ELF-1 (cell line): Measurements from ENCODE around the gene TMEM238L.

Experiments
- DNase-seq: peaks from one replicate; pipeline ENCODE4 v3.0.0-alpha.2; 2016; ENCODE audit warnings: low read depth, low spot score

Gene TMEM238L

GRCh38 chr17:10804546-10804945 lies 647 bp upstream of the TMEM238L start:
- no peak for DNase-seq

- no peak for DNase-seq
Measured at GRCh38 chr17:10803350-10803749, 549 bp downstream of the TMEM238L start.

DNA sequence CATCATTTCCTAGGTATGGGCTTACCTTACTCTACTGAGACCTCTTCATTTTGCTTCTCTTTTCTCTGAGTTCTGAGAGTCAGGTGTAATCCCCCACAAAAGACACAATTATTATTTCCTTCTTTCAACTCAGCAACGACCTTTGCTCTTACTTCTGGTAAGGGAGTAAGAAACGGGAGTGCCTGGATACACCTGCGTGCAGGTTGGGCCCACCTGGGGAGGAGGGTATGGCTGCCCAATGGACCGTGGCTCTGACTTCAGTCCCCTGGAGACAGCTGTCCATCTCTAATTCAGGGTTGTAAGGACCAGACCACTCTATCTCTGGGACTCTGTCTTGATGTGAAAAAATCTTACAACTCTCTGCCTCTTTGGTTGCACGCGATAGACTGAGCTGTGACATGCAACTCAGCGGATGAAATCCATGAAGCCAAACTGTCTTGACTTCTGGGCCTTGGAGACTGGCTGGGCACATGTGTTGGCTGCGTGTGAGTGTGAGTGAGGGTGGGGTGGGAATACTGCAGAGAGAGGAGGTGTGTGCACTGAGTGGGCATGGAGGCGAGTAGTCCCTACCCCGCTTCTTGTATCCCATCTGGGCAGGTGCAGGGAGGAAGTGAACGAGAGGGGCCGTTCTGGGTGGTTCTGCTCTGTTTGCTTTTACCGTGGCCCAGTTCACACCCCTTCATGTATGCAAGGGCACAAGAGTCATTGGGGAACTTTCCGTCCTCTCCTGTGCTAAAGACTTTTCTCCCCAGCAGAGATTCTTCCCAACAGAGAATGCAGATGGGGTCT lies 1.2 kb downstream of the TMEM238L start:
- DNase-seq = no peak

GRCh38 chr17:10799407-10799806 lies 4.5 kb downstream of the TMEM238L start:
- DNase-seq = no peak

DNA sequence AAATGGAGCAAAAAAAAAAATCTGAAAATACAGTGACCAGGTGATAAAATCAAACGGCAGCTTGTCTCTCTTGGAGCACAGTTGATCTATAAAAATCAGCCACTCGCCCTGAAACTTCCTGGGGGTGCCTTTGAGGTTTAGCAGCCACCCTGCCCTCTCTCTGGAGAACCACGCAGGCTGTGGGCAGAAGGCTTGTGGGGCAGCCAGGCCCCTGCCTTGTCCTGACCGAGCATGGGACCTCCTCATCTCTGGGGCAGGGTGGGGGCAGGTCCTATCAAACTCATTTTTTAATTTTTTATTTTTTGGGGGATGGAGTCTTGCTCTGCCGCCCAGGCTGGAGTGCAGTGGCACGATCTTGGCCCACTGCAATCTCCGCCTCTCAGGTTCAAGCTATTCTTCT lies 5.0 kb downstream of the TMEM238L start:
- no peak for DNase-seq

DNA sequence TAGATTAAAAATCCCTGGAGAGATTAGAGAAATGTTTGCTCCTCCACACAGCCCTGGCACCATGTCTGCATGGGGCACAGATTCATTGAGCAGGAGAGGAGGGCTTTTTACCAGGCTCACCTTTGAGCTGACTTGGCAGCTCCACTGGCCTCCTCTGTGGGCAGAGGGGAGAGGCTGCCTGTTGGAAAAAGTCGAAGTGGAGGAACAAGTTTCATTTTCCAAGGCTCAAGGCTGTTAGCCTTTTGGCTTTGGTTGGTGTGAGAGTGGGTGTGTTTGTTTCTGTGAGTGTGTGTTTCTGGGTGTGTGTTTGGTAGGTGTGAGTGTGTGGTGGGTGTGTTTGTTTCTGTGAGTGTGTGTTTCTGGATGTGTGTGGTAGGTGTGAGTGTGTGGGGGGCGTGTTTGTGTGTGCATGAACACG lies 5.6 kb downstream of the TMEM238L start:
- no peak for DNase-seq

DNA sequence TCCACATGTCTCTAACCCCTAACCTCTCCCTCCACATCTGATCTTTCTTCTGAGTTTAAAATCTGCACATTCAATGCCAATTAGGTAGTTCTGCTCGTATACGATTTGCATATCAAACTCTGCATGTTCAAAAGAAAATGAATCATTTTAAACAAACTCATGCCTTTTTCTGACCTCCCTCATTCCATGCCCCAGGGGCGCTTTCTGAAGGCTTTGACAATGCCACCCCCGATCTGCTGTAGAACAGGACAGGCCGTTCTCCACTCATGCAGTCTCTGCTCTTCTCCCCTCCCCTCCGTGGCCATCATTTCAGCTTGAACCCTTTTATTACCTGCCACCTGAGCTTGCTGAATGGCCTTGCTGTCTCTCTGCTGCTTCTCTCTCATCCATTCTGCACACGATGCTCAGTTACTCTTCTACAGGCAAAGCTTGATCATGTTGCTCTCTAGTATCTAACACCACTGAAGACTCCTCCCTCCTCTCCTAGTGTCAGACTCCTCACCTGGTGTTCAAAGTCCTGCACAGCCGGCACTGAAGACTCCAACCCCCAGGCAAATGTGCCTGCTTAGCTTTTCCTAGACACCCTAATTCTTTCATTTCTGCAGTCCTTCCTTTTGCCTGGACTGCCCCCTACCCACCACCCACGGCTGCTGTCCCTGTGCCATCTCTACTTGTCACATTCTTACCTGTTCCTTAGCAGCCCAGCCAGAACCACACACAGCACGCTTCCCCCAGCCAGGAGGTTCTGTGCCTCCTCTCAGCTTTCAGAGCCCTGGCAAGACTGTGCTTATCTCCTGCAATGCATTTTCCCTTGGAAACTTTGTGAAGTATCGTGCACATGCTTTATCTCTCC lies 6.2 kb downstream of the TMEM238L start:
- DNase-seq = no peak

DNA sequence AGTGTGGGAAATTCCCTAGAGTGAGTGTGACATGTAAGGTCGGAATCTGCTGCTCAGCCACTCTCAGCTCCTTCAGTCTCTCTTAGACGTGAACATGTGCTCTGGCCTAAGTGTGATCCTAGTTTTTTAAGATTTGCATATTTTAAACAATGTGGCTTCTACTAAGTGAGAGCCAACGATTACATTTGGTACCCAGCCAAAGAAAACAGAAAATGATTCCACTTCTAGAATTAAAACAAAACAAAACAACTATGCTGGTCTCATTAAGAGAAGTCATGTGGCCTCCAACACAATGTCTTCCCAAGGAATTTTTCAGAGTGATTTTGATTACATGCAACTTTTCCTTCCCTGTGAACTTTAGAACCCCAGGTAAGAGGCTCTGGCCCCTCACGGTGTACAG lies 10.1 kb downstream of the TMEM238L start:
- DNase-seq = no peak

GRCh38 chr17:10793256-10793655 lies 10.6 kb downstream of the TMEM238L start:
- DNase-seq = peak; percentile 27

GRCh38 chr17:10792151-10792550 lies 11.7 kb downstream of the TMEM238L start:
- peak; percentile 68 for DNase-seq

GRCh38 chr17:10790491-10791401 lies 13.2 kb downstream of the TMEM238L start:
- peak; percentile 67 for DNase-seq

DNA sequence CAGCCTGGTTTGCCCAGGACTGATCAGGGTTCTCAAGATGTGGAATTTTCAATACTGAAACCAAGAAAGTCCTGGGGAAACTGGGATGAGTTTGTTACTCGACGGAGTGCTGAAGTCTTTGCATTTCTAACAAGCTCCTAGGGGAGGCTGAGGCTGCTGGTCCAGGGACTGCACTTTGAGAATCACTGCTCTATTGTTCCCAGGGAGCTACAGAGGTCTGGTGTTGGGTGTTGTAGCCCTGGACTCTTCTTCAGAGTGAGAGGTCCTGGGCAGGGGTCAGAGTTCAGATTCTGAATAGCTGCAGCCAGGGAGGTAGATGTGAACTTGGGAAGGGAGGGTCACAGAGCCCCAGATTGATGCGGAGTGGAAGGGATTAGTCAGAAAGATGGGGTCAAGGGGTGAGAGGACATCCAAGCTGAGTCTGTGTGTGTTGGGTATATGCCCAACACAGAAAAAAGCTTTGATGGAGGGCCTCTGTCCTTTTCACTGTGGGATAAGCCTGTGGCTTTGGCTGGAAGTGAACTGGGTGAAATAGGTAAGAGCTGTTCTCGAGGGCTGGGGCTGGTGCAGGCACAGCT lies 14.1 kb downstream of the TMEM238L start:
- DNase-seq = no peak

DNA sequence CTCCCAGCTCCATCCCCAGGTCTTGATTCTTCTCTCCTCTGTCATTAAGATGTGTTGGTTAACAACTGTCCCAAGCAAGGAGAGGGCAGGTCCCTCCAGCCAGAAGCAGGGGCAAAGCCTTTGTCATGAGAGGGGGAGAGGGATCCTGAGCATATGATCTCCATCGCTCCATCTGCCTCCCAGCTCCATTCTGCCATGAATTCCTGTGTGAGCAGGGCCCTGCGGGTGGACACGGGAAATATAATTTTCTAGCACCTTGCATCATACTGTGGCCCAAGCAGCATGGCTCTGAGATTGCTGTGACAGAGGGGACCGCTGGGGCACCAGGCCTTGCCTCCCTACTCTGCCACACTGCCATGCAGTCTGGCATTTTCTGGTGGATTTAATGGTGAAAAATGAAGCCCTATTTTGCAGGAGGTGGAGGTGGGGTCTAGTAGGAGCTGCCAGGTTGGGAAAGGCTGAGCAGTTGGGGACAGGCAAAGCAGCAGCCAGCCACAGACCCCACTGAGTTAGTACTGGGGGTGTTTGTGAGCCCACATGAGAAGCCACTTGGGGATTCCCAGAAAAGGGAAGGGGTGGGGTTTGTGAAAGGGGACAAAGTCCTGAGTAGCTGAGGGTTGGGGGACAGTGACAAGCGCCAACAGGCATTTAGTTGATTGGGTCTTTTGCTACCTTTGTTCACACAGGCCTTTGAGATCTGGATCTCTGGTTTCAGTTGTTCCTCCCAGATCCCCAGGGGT lies 16.4 kb downstream of the TMEM238L start:
- DNase-seq = no peak

GRCh38 chr17:10785295-10785694 lies 18.6 kb downstream of the TMEM238L start:
- DNase-seq = no peak

GRCh38 chr17:10779609-10780008 lies 24.3 kb downstream of the TMEM238L start:
- no peak for DNase-seq

DNA sequence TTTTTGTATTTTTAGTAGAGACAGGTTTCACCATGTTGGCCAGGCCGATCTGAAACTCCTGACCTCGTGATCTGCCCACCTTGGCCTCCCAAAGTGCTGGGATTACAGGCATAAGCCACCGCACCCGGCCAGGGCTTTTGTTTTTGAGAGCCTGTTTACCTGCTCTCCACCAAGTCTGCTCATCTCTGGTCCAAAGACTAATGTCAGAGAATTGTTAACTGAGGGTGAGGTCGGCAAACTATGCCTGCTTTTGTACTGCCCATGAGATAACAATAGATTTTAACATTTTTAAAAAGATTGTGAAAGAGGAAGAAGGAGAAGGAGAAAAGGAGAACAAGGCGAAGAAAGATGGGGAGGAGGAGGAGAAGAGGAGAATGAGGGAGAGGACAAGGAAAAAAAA lies 26.0 kb downstream of the TMEM238L start:
- no peak for DNase-seq

DNA sequence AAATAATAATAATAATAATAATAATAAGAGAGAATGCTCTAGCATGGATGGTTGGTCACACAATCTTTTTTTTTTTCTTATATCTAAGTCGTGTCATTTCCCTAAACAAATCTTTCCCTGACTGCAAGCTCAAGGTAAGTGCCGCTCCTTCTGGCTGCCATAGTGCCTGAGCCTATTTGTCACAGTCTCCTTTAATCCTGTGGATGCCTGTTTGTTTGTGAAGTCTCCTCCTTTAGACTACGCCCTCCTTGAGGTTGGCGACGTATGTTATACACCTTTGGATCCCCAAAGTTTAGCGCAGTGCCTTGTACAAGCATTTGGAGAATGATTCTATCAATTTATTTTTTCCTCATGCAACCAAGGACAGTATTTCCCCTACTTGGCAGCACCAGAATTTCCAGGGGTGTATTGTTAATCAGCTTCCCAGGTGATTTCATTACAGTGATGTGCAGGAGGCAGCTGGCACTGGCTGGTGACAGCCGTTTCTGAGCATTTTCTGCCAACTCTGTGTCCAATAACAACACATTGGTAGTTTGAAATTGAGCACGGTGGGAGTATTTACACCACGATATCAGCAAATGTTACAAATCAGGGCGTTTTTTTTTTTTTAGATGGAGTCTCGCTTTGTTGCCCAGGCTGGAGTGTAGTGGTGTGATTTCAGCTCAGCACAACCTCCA lies 26.6 kb downstream of the TMEM238L start:
- no peak for DNase-seq

GRCh38 chr17:10776381-10776780 lies 27.5 kb downstream of the TMEM238L start:
- DNase-seq = no peak

DNA sequence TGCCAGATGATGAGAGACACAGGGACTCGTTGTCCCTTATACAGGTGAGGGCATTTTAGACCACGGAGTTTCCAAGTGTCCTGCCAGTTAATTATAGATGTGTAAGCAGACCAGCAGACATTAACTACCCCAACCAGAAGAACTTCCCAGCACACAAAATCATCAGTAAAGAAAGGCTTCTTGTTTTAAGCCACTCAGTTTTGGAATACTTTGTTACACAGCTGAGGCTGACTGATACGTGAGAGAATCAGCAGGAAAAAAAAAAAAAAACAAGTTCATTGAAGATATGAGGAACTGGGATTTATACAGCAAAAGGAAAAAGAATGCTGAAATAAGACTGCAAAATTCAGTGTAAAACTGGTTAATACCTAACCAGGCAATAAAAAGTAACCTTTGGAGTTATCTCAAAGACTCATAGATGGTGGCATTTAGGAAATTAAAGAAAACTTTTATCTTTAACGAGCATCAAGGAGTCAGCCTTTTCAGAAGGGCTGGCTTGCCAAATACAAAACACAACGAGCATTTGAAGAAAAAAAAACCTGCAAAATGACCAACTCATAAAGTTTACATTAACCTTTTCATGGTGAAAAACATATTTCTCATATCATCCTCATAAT lies 28.1 kb downstream of the TMEM238L start:
- DNase-seq = no peak

GRCh38 chr17:10775058-10775457 lies 28.8 kb downstream of the TMEM238L start:
- DNase-seq = no peak
